Left renal cortex interstitium (tissue), 4 donors: ENCODE results near the gene C20orf141. TPM values are rescaled to one million over a fixed set of nuclear protein-coding genes. Genes with fewer than 3 reads are reported as not detected.
"Not testable (repeated sequence)": the region's sequence is repeated elsewhere in the genome, so short reads cannot be mapped to it uniquely, and the experiment has no call there.

ENCODE experiments used
- DNase-seq, 4 donors: peaks; one replicate each; pipeline ENCODE4 v3.0.0-alpha.2; 2013; ENCODE audit warnings: low read depth in 4 of 4, low spot score in 2 of 4, missing footprints in 1 of 4
- polyA plus RNA-seq, 4 donors: library from polyadenylated mRNA; unstranded; fragments of 120-200 nt; gene quantifications; one replicate each; pipeline ENCODE4 v1.2.1, GENCODE V29; 2013; ENCODE audit not compliant: insufficient read length in 4 of 4

Gene C20orf141
- not detected for polyA plus RNA-seq

- no peak for DNase-seq
Measured at GRCh38 chr20:2814587-2815051, at the start of gene C20orf141. C20orf141 (plus strand) TSS chr20:2814987; CDS start chr20:2815185, 198 bp downstream.

- DNase-seq = no peak
Measured at GRCh38 chr20:2767768-2768631, 46.8 kb upstream of the C20orf141 start.

- DNase-seq = no peak
Measured at GRCh38 chr20:2768632-2769015, 46.2 kb upstream of the C20orf141 start.

GRCh38 chr20:2770091-2770490, 44.7 kb upstream of the C20orf141 start:
- not testable (repeated sequence) for DNase-seq

GRCh38 chr20:2771631-2772080, 43.1 kb upstream of the C20orf141 start:
- DNase-seq = no peak

- DNase-seq = no peak
Measured at GRCh38 chr20:2773812-2774211, 41.0 kb upstream of the C20orf141 start.

GRCh38 chr20:2775139-2775538, 39.6 kb upstream of the C20orf141 start:
- no peak for DNase-seq

- DNase-seq = no peak
Measured at GRCh38 chr20:2778602-2779321, 36.0 kb upstream of the C20orf141 start.

GRCh38 chr20:2780948-2781347, 33.8 kb upstream of the C20orf141 start:
- DNase-seq = no peak

GRCh38 chr20:2783908-2784566, 30.8 kb upstream of the C20orf141 start:
- no peak for DNase-seq

GRCh38 chr20:2793471-2793870, 21.3 kb upstream of the C20orf141 start:
- no peak for DNase-seq

- no peak for DNase-seq
Measured at GRCh38 chr20:2794202-2794748, 20.5 kb upstream of the C20orf141 start.

GRCh38 chr20:2794866-2795447, 19.8 kb upstream of the C20orf141 start:
- DNase-seq = no peak

GRCh38 chr20:2795451-2795850, 19.3 kb upstream of the C20orf141 start:
- no peak for DNase-seq

- no peak for DNase-seq
Measured at GRCh38 chr20:2796011-2796660, 18.7 kb upstream of the C20orf141 start.

- no peak for DNase-seq
Measured at GRCh38 chr20:2797136-2797983, 17.4 kb upstream of the C20orf141 start.

- DNase-seq = no peak
Measured at GRCh38 chr20:2798095-2798805, 16.5 kb upstream of the C20orf141 start.

GRCh38 chr20:2798814-2799213, 16.0 kb upstream of the C20orf141 start:
- no peak for DNase-seq
